ENCODE results near the gene CST3. TPM values are rescaled to one million over a fixed set of nuclear protein-coding genes. Genes with fewer than 3 reads are reported as not detected.

Gene CST3
- total RNA-seq, 1 experiment from 2014 or later, result 158 TPM

GRCh38 chr20:23626040-23626620 is 11.6 kb downstream of the CST3 start:
- ChIA-PET POLR2A (no interaction called here), CTCF (no interaction called here)
- ATAC-seq, result no peak
- Histone ChIP-seq H3K4me1 (ENCODE audit: control insufficient read depth, insufficient read depth, low read length) (no peaks in the 10 kb centered on the region), H3K36me3 (ENCODE audit: control insufficient read depth, insufficient read depth, low read length) (no peaks in the 10 kb centered on the region), H3K27ac (ENCODE audit: low read length) (no peak overlapping the region), H3K9me3 (ENCODE audit: control insufficient read depth, insufficient read depth, low read depth, low read length) (no peaks in the 10 kb centered on the region), H3K4me3 (ENCODE audit: low read depth in 2 of 2, low read length in 2 of 2) (no peak overlapping the region), H3K27me3 (ENCODE audit: control insufficient read depth, insufficient read depth, low read length) (no peaks in the 10 kb centered on the region)
- no TSS peak for BruUV-seq (replicated peaks)
- in situ Hi-C loops (cut with HindIII; ENCODE audit: low pct_unique_long_range_greater_than_20kb, low sequenced_read_pairs) (no loop called here), intact Hi-C loops (cut with micrococcal nuclease; ENCODE audit: unreplicated experiment) (no loop called here)
- no peak for DNase-seq (ENCODE audit: low read depth, low spot score)
- TF ChIP-seq REST (IDR thresholded peaks at IDR 0.05; ENCODE audit: insufficient read depth in 1 of 2, low read depth in 2 of 2, low read length in 1 of 2) (no peak), SIN3A (IDR thresholded peaks at IDR 0.05; ENCODE audit: borderline replicate concordance, insufficient read depth, low read depth, low read length) (no peak), TCF7L2 (IDR thresholded peaks at IDR 0.05; ENCODE audit: low read depth, low read length) (no peak), POLR2AphosphoS5 (IDR thresholded peaks at IDR 0.05; ENCODE audit: low read depth, low read length) (no peak), CTCF (IDR thresholded peaks at IDR 0.05) (no peak)

GRCh38 chr20:23625236-23625964 is 12.4 kb downstream of the CST3 start:
- in situ Hi-C loops (cut with HindIII; ENCODE audit: low pct_unique_long_range_greater_than_20kb, low sequenced_read_pairs), result no loop called here
- Histone ChIP-seq H3K27ac (ENCODE audit: low read length) (no peak overlapping the region), H3K27me3 (ENCODE audit: control insufficient read depth, insufficient read depth, low read length) (no peaks in the 10 kb centered on the region), H3K36me3 (ENCODE audit: control insufficient read depth, insufficient read depth, low read length) (no peaks in the 10 kb centered on the region), H3K4me3 (ENCODE audit: low read depth in 2 of 2, low read length in 2 of 2) (no peak overlapping the region), H3K9me3 (ENCODE audit: control insufficient read depth, insufficient read depth, low read depth, low read length) (no peaks in the 10 kb centered on the region), H3K4me1 (ENCODE audit: control insufficient read depth, insufficient read depth, low read length) (no peaks in the 10 kb centered on the region)
- intact Hi-C loops (cut with micrococcal nuclease; ENCODE audit: unreplicated experiment), result no loop called here
- no peak for TF ChIP-seq REST (IDR thresholded peaks at IDR 0.05; ENCODE audit: insufficient read depth in 1 of 2, low read depth in 2 of 2, low read length in 1 of 2)
- no peak for TF ChIP-seq SIN3A (IDR thresholded peaks at IDR 0.05; ENCODE audit: borderline replicate concordance, insufficient read depth, low read depth, low read length)
- no peak for TF ChIP-seq CTCF (IDR thresholded peaks at IDR 0.05)
- no peak for TF ChIP-seq POLR2AphosphoS5 (IDR thresholded peaks at IDR 0.05; ENCODE audit: low read depth, low read length)
- TF ChIP-seq TCF7L2 (IDR thresholded peaks at IDR 0.05; ENCODE audit: low read depth, low read length), result no peak
- POLR2A ChIA-PET, result no interaction called here
- DNase-seq (ENCODE audit: low read depth, low spot score), result no peak
- BruUV-seq (replicated peaks), result no TSS peak
- no peak for ATAC-seq
- CTCF ChIA-PET, result no interaction called here
